IMR-90 (cell line): ENCODE results near the gene BCL11B.

Experiments used
- BHLHE40 ChIP-seq: fragments of 150-350 bp; IDR thresholded peaks from 2 replicates; pipeline ENCODE4 v1.6.1; 2016; ENCODE audit warnings: mild to moderate bottlenecking, low read depth, low read length
- CTCF ChIP-seq: conservative IDR thresholded peaks from 2 replicates; pipeline ENCODE4 v1.5.1; 2012; ENCODE audit warnings: mild to moderate bottlenecking, low read depth, low read length, improper control_type of control experiment
- POLR2A ChIP-seq: IDR thresholded peaks from 2 replicates; pipeline ENCODE4 v1.6.1; 2012; ENCODE audit warnings: mild to moderate bottlenecking, low read depth, low read length
- SMC3 ChIP-seq: fragments of 150-350 bp; IDR thresholded peaks from 2 replicates; pipeline ENCODE4 v1.6.1; 2016; ENCODE audit warnings: low read depth, mild to moderate bottlenecking, antibody characterized with exemption, low read length, moderate library complexity

GRCh38 chr14:99233222-99234035 is 38.6 kb downstream of the BCL11B start:
- TF ChIP-seq CTCF = no peak
- TF ChIP-seq SMC3 = no peak
- TF ChIP-seq POLR2A = no peak
- no peak for TF ChIP-seq BHLHE40
